Kidney tubule cell (primary cell): ENCODE data around the gene SLC39A6.
A peak's percentile ranks its signal among the peaks of the same experiment; 100 is the strongest.
"Not testable (repeated sequence)": the region's sequence is repeated elsewhere in the genome, so short reads cannot be mapped to it uniquely, and the experiment has no call there.

Source experiments
- DNase-seq: peaks from one replicate; pipeline ENCODE4 v3.0.0-alpha.2; 2018; ENCODE audit warnings: low spot score

SLC39A6 gene

DNA sequence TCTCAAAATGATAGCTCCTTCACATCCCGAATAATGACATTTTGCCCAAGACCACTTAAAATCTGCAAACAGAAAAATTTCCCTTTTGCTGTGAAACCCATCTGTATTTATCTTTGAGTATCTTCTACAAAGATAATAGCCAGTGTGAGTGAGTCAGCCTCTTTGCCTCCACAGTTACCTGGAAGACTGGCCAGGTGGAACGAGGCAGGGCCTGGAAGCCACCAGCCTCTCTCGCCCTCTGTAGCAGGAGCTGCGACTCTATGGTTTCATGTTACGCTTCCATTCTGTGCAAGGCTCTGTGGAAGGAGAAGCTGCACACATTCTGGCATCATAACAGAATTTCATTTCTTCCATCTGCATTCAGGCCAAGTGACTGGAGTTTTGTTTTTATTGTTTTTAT, 10.1 kb upstream of the SLC39A6 start:
- peak; percentile 50 for DNase-seq

DNA sequence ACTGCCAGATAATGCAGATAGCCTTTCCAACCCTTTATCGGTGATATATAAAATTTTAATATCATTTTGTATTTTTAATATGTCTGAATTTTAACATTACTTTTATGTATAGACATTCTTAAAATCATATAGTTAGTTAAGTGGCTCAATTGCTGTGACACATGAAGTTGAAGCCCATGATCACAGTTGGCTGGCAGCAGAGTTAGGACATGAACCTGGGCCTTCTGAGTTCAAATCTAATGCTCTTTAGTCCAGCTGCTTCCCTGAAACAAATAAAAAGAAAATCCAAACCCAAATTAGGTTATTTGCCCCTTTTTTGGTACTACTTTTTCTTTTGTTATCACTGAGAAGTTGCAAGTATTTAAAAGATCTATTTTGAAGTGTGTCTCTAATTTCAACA, 6.1 kb upstream of the SLC39A6 start:
- no peak for DNase-seq

DNA sequence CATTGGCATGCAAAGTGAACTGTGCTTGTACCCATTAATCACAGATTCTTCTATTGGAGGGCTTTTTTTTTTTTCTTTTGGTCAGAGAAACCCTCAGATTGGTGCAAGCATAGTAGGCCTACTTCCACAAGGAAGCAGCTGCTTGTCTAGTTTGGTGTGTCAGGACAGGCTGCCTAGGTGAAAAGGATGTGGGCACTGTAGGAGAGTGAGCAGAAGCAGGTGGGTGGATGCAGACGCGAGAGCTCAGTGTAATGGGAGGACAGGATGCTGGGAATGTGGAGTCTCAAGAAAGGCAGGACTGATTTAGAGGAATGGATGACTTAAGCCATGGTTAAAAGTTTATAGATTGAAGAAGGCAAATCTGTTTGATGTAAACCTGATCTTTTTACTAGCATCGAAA, 3.6 kb upstream of the SLC39A6 start:
- no peak for DNase-seq

DNA sequence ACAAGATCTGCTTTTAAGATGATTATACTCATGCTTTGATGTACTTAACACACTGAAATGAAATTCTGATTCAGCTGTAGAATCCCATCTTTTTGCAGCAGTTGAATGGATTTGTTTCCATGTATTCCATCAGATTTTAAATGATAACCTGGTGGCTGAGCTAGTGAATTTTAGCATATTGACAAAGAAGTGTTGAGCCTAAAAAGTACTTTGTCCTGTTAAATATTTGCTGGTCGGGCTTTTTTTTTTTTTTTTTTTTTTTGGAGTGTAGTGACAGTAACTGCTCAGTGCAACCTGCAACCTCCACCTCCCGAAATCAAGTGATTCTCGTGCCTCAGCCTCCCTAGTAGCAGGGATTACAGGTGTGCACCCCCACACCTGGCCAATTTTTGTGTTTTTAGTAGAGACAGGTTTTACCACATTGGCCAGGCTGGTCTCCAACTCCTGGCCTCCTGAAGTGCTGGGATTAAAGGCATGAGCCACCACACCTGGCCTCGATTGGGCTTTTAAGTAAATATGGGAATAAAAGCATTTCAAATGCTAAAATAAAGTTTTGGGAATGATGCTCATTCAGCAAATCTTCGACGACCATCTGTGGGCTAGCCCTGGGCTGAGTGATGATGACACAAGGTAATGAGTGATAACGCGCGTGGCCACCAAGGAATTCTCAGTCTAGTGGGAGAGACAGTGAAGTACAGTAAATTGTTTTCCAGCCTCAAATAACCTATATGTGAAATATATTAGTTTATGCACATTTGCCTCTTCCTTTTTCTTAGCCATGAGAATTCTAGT, 2.7 kb upstream of the SLC39A6 start:
- DNase-seq, result no peak

DNA sequence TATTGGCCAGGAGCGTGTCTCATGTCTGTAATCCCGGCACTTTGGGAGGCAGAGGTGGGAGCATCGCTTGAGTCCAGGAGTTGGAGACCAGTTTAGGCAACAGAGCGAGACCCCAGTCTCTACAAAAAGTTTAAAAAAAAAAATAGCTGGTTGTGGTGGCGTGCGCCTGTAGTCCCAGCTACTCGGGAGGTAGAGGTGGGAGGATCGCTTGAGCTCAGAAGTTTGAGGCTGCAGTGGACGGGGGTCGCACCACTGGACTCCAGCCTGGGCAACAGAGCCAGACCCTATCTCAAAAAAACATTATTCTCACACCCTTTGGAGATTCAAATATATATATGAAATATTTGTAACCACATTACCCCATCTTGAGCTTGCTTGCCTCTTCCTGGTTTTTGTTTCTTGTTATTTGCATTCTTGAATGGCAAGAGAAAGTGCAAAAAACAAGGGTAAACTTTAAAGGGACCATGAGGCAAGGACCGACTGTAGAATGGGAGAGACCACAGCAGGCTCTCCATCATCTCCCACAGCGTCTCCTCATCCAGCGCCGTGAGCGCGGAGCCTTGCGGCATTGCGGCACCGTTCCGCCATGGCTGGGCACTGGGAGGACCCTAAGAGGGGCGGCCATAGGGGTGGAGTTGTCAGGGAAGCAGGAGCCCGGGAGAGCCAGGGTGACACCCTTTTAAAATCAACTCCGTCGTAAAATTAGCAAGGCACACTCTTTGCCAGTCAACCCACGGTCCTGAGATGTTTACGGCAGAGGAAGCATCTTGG, 1.9 kb upstream of the SLC39A6 start:
- no peak for DNase-seq

DNA sequence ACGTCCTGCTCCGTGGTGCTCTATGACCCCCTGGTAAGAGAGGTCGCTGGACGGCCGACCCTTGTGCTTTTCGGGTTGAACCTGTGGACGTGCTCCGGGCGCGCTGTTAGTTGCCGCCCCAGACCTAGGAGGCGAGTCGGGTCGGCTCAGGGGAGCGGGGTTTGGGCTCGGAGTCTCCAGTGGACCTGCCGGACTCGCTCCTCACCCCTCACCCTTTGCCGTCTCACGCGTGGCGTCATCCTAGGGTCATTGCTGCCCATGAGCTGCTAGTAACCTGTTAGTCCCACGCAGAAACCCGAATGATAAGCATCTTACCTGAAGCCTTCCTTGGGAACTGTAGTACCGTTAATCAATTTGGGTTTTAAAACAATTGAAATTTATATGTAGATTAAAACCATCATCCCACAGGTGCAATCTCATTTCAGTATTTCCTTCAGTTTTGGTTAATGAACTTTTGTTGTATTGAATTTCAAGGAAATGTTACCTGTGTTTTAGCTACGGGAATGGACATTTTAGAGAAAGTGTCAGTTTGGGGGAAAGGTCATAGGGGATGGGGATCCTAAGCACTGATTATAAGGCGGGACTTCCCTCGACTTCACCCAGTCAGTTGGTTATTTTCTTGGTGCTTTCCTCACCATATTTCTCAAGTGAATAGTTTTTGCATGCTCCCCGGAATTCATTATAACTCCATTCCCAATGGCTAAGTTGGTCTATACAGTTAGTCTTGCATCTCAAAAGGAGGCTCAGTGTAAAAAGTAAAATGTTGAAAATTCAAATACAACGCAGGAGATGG, 1.1 kb upstream of the SLC39A6 start:
- no peak for DNase-seq

DNA sequence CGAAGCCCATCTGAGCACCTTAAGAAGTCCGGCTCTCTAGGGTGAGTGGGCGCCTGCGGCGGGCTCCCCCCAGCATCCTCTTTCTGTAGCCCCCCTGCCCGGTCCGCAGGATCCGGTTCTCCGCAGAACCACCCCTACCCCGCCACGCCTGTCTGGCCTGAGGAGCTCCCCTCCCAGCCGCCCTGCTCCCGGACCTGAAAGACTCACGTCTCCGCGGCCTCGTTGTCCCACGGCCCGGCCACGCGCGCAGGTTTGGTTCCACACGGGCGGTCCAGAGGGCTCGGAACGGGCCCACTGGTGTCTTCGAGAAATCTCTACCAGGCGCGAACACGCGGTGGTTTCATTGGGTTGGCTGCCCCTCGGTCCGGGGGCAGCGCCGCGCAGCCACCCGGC, 237 bp downstream of the SLC39A6 start:
- no peak for DNase-seq

DNA sequence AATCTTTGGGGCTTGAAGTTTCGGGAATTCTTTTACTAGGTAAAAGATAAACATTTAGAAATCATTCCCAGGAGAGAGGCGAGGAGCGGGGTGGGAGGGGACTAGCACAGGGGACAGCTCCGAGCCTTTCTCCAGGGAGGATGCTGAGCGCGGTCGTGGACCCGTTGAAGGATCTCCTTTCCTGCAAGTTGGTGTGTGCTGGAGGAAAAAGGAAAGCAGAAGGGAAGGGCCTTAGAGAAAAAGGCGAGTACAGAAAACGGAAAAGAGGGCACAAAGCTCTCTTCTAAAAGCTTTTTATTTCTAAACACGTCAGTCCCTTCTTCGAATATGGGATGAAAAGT, 640 bp downstream of the SLC39A6 start:
- DNase-seq, result peak; percentile 32

DNA sequence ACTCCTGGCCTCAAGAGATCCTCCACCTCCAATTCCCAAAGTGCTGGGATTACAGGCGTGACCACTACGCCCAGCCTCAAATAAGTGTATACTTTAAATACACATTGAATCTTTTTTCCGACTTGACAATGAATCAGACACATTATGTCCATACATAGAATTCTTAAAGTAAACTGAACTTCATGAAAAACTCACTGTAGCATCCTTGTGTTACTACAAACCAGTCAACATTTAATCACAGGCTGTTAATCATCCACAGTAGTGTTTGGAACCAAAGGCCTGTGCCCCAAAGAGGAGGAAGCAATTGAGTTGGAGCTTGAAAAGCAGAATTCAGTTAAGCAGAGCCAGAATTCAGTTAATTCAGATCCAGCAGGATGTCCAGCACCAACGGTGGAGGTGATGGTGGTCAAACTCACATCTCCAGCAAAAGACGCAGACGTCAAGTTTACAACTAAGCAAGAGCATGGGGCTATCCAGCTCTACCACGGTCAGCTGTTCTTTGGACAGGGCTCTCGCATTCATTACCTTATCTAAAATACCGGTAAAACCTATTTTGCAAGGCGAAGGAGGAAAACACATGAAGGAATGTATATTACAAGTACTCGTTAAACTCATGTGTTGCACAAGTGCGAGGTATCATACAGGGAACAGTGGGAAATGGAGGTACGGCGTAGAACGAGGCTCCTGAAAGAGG, 1.2 kb downstream of the SLC39A6 start:
- peak; percentile 31 for DNase-seq

DNA sequence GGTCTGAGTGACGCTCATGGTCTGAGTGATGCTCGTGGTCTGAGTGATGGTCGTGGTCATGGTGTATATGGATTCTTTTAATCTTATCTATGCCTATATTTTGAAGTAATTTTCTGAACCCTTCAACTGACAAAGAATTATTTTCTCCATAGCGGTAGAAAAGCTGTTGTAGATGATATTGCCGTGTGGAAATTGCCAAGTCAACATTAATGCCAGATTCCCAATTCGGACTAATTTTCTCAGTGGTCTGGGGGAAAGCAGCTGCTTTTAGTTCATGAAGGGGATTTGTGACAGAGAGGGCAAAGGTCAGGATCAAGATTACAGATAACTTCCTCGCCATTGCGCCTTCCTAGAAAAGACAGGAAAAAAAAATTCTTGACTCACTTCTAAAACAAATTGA, 2.5 kb downstream of the SLC39A6 start:
- no peak for DNase-seq

DNA sequence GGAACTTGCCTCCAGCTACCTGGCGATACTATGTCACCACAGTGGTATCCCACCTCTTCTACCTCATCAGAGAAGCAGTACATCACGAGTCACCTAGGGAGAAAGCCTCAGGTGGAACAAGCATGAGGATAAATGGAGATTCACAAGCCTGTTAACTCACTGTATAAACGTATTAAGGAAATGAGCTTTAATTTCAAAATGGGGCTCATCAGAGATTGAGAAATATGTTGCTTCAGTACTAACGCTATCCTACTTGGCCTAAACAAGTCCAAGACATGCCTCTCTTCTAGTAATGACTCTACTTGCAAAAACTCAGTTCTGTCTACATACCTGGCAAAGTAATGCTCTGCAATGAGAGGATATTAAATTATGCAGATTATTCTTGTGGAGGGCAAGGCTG, 4.3 kb downstream of the SLC39A6 start:
- DNase-seq, result no peak

DNA sequence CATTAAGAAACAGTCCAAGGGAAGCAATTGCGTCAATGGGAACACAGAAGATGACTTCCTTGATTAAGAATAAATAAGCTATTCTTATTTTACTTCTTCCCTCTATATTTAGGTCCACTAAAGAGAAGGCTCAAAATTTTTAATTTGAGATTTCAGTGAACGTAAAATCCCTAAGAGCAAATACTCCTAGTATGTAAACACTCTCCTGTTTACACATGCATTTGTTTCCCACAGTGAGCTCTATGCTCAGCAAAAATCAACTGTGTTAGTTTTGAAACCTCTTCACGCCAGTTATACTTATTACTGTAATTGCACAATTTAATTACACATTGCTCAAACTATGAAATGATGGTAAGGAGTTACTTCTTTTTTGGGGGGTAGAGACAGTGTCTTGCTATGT, 8.8 kb downstream of the SLC39A6 start:
- no peak for DNase-seq

DNA sequence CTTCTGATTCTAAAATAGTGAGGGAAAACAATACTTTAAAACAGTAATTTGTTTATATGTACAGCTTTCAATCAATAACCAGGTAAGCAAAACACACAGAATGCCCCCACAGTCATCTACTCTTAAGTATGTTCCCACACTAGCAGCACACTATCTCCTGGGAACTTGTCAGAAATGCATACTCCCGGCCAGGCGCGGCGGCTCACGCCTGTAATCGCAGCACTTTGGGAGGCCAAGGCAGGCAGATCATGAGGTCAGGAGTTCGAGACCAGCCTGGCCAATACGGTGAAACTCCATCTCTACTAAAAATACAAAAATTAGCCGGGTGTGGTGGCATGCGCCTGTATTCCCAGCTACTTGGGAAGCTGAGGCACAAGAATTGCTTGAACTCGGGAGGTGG, 12.4 kb downstream of the SLC39A6 start:
- not testable (repeated sequence) for DNase-seq

DNA sequence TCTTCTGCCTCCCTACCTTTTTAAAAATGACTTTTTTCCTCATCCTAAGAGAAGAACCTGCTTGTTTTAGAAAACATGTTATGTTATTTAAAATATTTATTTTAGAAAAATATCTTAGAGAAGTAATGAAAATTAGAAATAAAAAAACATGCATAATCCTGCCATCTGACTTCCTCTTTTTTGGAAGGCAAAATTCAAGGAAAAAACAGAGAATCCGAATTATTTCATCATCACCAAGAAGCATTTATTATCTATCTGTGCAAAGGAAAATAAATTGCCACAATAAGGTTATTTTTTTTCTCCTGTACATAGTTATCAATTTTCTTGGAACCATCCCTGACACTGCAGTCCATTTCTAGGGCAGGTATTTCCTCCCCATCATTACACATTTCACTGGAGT, 14.4 kb downstream of the SLC39A6 start:
- no peak for DNase-seq

DNA sequence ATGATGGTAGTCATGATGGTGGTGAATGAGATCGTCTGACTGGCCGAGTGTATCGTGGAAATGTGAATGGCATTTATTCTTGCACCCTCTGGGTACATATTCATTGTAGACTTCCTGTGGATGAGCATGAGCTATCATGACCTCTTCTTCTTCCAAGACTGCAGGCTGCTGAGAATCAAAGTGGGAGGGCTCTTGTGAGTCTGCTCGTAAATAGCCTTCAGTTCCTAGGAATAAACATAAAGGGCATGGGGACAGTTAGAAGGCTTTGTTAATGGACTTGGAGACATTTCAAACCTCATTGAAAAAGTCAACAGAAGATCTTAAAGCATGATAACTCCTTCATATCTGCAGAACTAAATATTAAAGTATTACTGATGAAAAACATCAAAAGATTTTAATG, 14.9 kb downstream of the SLC39A6 start:
- DNase-seq, result no peak

DNA sequence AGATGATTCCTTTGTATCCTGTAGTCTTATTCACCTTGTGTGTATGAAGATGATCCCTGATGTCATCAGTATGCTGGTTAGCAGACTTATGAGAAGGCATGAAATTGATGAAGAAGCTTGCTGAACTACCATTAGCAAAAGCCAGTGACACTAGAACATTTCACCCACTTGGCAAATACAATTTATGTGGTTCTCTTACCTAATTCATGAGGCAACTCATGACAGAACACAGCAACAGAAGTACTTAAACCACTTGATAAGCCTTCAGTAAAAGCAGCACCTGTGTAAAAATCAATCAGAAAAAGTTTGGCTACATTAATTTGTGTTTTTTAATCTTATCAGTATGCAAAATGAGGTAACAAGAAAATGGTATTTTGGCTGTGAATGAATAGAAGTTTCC, 16.8 kb downstream of the SLC39A6 start:
- no peak for DNase-seq

DNA sequence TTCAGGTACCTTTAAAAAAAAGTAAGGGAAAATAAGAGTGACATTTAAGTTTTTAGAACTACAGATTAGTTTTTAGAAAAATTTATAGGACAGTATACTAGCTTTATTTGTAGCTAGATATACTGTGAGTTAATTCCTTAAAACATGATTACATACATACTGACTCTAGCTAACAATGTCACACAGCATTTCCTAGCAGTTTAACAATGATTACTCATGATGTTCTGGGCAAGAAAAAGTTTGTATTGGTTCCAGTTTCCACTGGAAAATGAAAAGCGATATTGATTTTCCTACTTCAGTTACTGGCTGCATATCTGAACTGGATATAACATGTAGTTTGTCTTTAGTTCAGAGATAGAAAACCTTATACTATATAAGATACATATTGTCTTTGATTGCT, 19.4 kb downstream of the SLC39A6 start:
- no peak for DNase-seq

DNA sequence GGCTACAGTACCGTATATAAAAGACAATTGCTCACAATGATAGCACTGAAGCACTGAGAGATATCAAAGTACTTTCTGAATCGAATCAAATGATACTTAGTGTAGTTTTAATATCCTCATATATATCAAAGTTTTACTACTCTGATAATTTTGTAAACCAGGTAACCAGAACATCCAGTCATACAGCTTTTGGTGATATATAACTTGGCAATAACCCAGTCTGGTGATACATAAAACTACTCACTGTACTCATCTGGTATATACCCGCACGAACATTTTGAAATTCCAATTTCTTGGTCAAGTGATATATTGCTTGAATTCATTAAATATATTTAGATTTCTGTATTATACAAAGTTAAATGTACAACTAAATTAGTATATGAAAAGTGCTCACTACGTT, 20.5 kb downstream of the SLC39A6 start:
- DNase-seq, result no peak

DNA sequence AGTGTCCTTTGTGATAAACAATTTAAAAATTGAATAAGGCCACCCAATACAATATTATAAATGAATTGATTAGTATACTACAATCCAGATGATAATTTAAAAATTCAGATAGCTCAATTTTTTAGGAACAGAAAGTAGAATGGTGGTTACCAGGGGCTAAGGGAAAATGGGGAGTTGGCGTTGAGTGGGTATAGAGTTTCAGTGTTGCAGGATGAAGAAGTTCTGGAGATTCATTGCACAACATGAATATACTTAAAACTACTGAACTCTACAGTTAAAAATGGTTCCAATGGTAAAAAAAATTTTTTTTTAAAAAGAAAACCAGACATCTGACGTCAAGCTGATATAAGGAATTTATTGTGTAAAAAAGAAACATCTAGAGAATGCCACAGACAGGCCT, 20.9 kb downstream of the SLC39A6 start:
- DNase-seq, result no peak

DNA sequence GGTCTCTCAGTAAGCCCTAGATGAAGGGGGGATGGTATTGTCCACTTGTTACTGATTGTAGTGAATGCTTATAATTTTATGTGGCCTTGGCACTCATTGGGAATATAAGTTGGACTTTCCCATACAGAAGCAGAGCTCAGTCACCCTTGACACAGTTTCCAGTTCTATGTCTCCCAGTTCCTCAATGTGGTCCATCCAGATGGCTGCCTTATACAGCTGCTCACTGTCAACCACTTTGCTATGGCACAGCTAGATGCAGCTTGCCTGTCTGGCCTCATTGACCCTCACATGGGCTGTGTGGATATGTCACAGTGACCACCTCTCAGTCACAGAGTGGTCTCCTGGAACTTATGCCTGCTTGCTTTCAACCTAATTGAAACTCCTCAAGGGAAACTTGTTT, 21.7 kb downstream of the SLC39A6 start:
- no peak for DNase-seq

DNA sequence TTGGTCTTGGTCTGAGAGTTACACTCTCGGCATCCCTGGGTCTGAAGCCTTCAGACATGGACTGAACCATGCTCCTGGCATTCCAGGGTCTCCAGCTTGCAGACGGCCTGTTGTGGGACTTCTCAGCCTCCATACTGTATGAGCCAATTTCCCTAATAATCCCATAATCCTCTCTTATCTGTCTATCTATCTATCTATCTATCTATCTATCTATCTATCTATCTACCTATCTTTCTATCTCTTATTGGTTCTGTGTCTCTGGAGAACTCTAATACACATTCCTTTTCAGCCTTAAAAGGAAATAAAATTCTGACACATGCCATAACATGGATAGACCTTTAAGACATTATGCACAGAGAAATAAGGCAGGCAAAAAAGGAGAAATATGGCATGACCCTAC, 24.4 kb downstream of the SLC39A6 start:
- DNase-seq, result no peak

DNA sequence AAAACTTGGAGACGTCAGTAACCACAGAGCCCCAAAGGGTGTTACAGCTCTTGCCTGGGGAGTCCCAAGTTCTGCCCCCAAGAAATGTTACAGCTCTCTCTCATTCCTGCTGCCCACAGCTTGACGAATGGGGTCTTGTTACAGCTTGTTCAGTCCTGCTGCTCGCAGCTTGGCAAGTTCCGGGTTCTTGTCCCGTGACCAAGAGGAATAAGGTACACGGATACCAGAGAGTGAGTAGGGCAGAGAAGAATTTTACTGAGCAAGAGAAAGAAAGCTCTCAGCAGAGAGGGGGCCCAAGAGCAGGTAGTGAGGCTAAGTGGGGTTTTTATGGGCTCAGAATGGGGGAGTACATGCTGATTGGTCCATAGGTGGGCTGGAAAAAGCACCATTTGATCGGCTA, 27.2 kb downstream of the SLC39A6 start:
- no peak for DNase-seq
